GM21619 (cell line): ENCODE data around the gene MAD1L1.
"Not testable (repeated sequence)": the region's sequence is repeated elsewhere in the genome, so short reads cannot be mapped to it uniquely, and the experiment has no call there.

Experiments used
- ATAC-seq: cut with Tn5 transposase; IDR thresholded peaks from one replicate; pipeline ENCODE4 v1.9.1; 2021; ENCODE audit not compliant: unreplicated experiment

MAD1L1 gene

DNA sequence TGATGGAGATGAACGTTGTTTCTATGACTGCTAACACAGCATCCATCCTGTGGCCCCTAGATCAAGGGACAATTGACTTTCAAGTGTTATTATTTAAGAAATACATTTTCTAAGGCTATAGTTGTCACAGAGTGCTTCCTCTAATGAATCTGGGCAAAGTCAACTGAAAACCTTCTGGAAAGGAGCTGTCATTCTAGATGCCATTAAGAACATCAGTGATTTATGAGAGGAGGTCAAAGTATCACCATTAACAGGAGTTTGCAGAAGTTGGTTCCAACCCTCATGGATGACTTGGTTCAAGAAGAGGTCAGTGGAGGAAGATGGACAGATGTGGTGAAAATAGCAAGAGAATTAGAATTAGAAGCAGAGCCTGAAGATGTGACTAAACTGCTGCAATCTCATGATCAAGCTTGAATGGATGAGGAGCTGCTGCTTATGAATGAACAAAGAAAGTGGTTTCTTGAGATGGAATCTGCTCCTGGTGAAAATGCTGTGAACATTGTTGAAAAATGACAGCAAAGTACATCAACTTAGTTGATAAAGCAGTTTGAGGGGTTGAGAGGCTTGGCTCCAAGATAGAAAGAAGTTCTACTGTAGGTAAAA is 400.7 kb downstream of the MAD1L1 start:
- not testable (repeated sequence) for ATAC-seq

DNA sequence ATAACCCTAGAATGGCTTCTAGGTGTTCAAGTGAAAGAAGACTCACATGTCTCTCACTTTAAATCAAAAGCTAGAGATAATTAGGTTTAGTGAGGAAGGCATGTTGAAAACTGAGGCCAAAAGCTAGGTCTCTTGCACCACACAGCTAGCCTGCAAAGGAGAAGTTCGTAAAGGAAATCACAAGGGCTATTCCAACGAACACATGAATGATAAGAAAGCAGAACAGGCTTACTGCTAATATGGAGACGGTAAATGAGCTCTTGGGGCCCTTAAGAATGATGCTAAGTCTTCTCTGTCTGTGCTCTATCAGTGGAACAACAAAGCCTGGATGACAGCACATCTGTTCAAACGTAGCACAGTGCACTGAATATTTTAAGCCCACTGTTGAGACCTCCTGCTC is 401.3 kb downstream of the MAD1L1 start:
- ATAC-seq = not testable (repeated sequence)

DNA sequence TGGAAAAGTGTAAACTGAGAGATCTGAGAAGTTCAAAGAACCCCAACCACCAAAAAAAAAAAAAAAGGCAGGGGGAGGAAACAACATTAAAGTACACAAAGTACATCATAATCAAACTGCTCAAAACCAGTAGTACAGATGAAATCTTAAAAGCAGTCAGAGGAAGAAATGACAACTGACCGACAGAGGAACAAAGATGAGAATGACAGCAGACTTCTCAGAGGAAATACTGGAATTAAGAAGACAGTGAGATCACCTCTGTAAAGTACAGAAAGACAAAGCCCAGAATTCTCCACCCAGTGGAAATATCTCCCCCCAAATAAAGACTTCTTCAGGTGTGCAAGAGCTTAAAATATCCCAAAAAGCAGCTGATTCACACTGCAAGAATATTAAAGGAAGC is 403.1 kb downstream of the MAD1L1 start:
- ATAC-seq = not testable (repeated sequence)

DNA sequence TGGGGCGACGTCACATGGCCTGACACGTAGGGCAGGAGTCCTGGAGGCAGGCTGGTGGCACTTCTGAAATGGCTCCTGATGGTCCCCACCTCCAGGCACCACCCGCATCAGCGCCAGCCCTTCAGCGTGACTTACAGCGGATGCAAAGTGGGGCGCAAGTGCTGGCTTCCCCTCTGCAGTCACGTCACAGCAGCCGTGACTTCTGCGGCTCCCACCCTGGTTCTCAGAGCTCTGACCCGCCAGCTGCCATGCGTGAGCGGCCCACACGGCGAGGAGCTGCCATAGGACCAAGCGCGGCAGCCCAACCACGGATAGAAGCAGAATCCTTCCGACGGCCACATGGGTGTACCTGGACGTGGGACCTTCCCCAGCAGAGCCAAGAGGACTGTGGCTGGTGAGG is 403.6 kb downstream of the MAD1L1 start:
- ATAC-seq = no peak

DNA sequence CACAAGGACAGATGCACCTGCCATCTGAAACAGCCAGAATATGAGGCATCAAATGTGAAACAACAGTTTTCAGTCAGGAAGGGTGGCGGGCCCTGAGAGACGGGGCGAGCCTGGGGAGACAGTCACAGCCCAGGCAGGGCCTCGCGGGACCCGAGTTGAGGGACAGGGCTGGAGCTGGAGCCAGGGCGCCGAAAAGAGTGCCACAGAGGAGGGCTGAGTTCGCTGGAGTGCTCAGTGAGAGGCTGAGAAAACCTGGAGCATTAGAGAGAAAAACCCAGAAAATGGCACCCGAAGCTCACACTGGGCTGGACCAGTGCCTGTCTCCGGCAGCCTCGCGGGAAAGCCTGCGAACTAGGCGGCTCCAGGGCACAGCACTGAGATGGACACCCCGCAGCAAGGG is 404.6 kb downstream of the MAD1L1 start:
- not testable (repeated sequence) for ATAC-seq

DNA sequence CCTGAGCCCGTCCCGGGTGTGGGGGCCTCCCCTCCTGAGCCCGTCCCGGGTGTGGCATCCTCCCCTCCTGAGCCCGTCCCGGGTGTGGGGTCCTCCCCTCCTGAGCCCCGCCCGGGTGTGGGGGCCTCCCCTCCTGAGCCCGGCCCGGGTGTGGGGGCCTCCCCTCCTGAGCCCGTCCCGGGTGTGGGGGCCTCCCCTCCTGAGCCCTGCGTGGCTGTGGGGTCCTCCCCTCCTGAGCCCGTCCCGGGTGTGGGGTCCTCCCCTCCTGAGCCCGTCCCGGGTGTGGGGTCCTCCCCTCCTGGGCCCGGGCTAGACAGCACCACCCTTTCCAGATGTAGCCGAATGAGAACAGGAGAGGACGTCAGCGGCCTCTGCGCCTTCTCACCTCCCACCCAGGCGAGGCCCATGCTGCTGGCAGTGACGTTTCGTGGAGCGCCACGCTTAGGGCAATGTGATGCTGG is 405.2 kb downstream of the MAD1L1 start:
- ATAC-seq = not testable (repeated sequence)

DNA sequence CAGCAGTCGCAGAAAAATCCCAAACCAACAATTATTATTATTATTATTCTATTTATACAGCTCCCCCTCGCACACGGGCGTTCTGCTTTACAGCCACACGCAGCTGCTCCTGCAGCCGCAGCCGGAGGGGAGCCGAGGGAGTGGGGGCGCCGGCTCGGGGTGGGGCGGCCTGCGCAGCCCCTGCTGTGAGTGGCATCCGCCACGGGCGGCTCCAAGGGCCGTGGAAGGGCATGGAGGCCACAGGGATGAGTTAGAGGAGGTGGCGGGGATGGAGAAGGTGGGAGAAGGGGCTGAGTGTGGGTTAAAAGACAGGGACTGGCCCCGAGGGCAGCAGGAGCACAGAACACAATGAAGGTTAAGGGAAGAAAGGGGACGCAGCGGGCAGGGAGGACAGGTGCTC is 405.8 kb downstream of the MAD1L1 start:
- not testable (repeated sequence) for ATAC-seq

DNA sequence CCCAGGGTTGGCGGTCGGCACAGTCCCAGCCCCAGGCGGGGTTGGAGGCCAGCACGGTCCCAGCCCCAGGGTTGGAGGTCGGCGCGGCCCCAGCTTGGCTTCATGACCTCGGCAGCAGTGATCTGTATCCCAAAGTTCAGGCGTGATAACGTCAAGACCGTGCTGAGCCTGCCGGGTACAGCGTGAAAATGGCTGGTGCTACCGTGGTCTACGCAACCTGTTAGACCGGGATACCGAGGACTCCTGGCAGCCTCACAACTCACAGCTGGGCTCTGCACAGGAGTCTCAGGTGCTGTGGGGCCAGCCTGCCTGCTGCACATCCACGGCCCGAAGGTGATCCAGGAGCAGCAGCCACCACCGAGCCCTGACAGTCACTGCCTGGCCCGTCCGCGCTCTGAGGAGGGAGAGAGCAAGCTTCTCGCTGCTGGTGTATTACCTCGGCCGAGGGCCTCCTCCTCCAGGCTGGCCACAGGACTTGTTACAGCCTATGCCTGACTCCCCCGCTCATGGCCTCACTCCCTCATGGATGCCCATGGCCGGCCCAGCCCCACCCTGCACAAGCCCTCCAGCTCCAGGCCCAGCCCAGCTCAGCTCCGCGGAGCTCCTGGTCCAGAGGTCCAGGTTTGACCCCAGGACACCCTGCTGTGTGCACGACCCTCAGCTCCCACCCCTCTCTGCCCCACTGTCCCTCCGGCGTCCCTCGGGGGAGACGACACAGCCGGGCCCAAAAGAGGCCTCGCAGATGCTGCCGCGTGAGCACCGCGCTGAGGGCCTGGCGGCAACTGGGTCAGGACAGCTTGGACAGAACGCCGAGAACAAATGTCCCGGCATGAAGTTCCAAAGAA is 406.6 kb downstream of the MAD1L1 start:
- ATAC-seq = no peak

DNA sequence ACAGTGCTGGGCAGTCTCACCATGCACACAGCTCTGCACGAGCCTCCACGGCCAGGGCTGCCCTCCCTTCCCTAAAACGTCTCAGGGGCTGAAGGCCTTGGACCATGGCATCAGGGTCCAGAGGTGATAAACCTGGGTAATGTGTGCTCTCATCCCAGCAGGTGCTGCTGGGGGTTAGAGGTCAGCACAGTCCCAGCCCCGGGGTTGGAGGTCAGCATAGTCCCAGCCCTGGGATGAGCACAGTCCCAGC is 407.2 kb downstream of the MAD1L1 start:
- ATAC-seq = not testable (repeated sequence)

DNA sequence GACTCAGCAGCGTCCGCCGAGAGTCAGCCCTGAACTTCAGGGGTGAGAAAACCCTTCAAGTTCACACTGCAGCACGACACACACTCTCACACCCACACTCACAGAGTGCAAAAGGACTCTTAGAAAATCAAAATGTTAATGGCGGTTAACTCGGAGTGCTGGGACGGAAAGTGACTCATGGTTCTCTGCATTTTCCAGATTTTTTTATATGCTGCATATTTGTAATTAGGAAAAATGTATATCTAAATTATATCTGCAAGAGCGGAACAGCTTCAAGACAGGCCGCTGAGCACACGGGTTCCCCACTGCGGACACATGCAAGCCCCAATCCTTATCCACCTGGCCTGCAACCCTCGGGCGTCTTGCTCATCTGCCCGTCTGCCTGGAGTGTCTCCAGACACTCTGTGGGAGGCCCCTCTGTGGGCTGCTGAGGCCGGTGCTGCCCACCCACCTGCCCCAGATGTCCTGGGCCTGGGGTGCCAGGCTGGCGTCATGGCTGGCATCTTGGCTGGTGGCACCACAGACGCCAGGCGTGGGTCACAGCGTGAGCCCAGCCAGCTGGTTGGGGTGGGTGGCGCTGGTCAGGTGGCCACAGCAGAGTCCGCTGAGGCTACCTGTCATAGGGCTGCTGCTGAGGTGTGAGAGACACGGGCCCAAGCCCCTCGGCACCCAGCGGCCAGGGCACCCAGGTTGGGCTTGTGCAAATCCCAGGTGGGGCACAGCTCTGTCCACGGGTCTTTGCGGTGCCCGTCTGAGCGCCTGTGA is 407.7 kb downstream of the MAD1L1 start:
- not testable (repeated sequence) for ATAC-seq

DNA sequence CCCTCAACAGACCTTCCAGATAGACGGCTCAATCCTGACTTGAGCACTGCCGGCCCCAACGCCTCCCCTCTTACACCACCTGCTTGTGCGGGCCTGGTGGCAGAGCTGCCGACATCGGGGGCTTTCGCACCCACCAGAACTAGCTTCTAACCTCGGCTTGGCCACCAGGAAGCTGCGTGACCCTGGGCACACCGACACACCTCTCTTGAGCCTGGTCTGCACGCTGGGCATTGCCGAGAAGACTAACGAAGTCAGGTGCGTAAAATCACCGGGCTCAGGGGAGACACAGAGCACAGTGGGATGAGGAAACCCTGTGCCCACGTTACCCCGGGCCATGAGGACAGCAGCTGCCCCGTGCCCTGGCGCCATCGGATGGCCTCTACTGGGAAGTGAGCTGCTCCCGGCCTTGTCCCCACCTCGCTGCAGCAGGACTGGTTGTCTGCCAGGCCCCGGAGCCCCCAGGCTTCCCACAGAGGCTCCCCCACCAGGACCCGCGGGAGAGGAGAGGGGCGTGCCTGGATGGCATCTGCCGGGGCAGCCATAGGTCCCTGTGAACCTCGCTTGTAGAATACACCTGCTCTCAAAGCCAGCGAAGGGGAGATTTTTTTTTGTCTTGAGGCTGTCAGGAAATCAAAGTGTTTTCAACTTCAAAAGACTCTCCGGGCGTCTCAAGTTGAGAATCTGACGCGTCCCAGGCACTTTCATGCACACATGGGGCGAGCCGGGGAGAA is 408.4 kb downstream of the MAD1L1 start:
- ATAC-seq = not testable (repeated sequence)

DNA sequence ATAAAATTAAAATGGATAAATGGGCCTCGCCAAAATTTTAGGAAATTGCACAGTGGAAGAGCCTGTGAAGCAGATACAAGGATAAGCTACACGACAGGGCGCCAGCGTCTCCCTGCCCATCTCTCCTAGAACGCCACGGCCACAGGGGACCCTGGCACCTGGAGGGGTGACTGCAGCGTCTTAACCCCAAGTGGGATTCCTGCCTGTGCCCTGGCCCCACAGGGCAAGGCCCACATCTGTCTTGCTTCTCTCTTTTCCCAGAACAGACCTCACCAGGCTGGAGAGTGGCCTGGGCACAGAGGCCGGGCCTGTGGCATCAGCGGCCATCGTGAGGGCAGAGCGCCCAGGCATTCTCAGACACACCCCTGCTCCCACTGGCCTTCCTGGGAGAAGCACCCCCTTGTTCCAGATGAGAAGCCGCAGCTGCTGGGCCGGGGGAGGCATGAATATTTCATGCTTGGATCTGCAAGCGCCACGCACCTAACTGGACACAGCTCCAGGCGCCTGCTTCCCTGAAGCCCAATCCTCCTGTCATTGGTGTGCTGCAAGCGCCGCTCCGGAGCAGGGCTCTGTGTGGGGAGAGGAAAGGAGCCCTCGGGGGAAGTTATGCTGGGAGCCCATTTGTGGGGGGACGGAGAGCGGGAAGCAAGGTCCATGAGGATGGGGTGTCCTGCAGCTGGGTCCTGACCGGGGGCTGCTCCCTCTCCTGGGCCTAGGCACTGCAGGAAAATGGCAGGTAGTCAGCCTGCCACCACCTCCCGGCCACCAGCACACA is 409.2 kb downstream of the MAD1L1 start:
- ATAC-seq = no peak

DNA sequence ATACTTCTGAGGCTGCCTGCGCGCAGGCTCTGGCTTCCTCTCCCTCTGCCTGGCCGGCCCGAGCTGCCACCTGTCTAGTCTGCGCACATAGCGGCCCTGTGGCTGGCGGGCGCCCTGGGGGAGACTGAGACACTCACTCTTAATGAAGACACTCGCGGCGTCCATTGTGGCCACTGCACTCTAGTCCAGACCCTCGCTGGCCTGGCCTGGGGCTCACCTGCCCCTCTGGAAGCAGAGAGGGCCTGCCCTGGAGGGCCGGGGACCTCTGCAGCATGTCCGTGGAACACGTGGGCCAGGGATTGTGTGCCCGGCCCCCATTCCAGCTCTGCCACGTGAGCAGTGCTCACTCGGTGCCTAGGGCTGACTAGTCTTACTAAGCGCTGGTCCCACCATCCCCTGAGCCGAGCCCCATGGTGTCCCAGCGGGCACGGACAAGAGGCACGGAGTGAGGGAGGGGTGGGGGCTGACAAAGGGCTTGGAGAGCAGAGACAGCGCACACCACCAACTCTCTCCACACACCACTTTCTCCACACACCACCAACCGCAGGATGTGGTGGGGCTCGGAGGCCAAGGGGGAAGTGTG is 413.4 kb downstream of the MAD1L1 start:
- no peak for ATAC-seq

DNA sequence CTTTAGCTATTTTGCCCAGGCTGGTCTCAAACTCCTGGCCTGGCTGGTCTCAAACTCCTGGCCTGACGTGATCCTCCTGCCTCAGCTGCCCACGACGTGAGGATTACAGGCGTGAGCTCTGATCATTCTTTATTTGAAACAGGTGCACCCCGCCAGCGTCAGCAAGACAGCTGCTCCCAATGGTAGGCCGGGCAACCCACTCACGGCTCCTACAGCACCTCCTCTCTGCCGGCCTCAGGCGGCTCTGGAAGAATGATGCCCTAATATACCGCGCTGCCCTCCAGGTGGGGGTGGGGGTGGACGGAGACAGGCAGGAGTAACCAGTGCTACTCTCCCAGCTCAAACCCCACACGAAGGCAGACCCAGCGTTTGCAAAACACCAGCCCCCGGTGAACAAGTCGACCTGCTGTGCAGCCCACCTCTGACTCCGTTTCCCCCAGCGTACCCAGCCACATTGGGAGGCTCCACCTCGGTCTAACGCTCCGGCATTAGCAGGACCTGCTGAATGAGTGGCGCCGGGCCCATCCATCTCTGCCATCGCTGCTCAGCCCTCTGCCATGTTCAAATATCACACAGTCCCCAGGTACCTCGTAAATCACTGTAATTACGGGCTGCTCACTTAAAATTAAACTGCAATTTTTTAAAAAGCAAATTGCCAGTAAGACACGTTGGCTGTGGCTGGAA is 414.0 kb downstream of the MAD1L1 start:
- ATAC-seq = no peak

DNA sequence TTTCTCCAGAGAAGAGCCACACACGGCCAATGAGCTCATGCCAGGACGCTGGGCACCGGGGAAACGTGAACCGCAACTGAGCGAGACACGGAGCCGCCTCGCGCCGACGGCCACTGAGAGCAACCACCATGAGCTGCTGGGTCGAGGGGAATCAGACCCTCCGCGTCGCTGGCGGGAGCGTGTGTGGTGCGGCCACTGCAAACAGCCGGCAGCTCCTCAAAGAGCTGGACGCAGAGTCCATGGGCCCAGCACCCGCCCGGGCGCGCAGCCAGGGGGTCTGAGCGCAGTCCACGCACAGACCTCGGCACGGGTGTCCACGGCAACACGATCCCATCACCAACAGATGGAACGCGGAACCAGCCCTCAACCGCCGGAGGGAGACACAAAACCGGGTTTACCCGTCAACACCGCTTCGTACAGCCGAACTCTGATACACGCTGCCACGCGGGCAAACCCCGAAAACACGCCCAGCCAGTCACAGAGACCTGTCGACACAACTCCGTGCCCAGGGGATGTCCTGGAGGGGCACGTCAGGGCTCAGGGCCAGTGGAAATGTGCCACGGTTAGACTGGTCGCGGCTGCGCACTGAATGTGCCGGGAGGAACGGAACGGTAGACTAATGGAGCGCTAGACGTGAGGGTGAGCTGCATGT is 415.6 kb downstream of the MAD1L1 start:
- ATAC-seq = no peak

DNA sequence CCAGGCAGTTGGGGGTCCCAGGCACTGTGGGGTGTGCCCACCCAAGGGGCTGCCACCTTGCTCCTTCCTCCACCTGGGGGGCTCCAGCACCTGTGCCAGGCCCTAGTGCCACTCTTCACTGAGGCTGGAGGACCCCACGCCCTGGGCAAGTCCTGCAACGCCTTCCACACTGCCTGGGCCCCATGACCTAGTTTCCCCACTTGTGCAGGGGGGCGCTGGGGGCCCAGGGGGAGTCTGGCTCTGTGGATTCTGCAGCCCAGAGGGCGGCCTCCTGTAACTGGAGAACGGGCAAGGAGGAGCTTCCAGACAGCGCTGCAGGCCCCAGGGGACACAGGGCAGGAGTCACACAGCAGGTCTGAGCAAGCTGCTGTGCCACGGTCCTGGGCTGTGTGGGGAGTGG is 416.3 kb downstream of the MAD1L1 start:
- not testable (repeated sequence) for ATAC-seq

DNA sequence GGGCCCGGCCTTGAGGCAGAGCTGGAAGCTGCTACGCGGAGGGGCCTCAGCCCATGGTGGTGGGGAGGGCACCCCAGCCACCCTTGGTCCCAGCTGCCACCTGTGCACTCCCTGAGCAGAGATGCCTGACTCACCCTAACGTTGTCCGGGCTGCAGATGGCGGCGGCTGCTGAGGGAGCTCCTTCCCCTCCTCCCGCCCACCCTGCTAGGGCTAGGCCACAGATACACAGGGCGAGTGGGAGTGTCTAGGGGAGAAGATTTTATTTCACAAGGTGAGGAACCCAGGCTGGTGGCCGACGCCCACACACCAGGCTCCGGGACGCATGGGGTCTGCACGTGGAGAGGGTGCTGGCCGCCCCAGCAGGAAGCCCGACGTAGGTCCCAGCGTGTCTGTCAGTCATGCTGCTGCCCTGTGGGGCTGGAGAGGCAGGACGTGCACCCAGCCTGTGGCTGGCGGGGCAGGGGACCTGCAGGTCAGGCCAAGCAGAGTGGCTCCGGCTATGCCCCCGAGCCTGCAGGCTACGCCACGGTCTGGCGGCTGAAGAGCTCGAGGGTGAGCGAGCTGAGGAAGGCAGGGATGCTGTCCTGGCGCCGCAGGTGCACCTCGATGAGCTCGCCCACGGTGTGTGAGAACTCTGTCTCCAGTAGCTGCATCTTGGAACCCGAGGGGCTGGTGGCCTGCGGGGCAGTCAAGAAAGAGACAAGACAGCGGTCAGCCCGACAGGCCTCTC is 417.0 kb downstream of the MAD1L1 start:
- ATAC-seq = not testable (repeated sequence)

DNA sequence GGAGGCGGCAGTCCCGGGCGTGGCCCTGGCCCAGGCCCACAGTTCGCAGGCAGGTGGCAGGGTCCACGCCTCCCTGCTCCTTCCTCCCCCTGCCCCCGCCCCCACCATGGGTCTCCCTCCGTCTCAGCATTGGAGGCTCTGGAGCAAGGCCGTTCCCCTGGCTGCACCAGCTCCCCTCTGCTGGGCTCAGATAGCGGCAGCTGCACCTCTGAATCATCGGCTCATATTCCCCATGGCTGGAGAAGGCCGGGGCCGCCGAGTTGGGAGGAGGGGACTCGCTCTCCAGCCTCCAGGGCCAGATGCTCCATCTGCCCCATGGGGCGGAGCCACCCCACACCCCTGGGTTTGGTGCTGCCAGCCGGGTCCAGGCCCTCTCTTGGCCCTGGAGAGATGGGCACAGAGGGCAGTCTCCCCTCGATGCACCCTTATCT is 417.7 kb downstream of the MAD1L1 start:
- ATAC-seq = no peak
